Measurements from ENCODE around the gene FNDC3B.

GRCh38 chr3:172273378-172273777 lies 234.0 kb downstream of the FNDC3B start:
- TF ChIP-seq POLR2A (IDR thresholded peaks at IDR 0.05; ENCODE audit: extremely low read depth, insufficient read length) (no peak), CTCF (IDR thresholded peaks at IDR 0.05; ENCODE audit: low read depth, low read length) (no peak), MAX (IDR thresholded peaks at IDR 0.05; ENCODE audit: low read depth, low read length) (no peak)
